NB4 (cell line): ENCODE results near the gene PTEN.
"Not testable (repeated sequence)": the region's sequence is repeated elsewhere in the genome, so short reads cannot be mapped to it uniquely, and the experiment has no call there.

Source experiments
- POLR2A ChIP-seq: IDR thresholded peaks from 2 replicates; pipeline ENCODE4 v1.6.1; 2011; ENCODE audit warnings: mild to moderate bottlenecking; ENCODE audit not compliant: insufficient read length; ENCODE audit errors: extremely low read depth
- TF ChIP-seq, protein P1 (sequence below): IDR thresholded peaks from one replicate; pipeline ENCODE4 v1.5.1; 2012; ENCODE audit warnings: low read depth, low read length
- TF ChIP-seq, protein P2 (sequence below): IDR thresholded peaks from 2 replicates; pipeline ENCODE4 v1.6.1; 2011; ENCODE audit warnings: low read depth, low read length

DNA sequence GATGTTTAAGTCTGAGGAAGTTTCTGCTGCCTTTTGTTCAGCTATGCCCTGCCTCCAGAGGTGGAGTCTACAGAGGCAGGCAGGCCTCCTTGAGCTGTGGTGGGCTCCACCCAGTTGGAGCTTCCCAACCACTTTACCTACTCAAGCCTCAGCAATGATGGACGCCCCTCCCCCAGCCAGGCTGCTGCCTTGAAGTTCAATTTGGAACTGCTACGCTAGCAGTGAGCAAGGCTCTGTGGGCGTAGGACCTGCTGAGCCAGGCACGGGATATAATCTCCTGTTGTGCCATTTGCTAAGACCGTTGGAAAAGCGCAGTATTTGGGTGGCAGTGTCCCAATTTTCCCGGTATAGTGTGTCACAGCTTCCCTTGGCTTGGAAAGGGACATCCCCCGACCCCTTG lies 40.0 kb downstream of the PTEN start:
- TF ChIP-seq, protein P1, sequence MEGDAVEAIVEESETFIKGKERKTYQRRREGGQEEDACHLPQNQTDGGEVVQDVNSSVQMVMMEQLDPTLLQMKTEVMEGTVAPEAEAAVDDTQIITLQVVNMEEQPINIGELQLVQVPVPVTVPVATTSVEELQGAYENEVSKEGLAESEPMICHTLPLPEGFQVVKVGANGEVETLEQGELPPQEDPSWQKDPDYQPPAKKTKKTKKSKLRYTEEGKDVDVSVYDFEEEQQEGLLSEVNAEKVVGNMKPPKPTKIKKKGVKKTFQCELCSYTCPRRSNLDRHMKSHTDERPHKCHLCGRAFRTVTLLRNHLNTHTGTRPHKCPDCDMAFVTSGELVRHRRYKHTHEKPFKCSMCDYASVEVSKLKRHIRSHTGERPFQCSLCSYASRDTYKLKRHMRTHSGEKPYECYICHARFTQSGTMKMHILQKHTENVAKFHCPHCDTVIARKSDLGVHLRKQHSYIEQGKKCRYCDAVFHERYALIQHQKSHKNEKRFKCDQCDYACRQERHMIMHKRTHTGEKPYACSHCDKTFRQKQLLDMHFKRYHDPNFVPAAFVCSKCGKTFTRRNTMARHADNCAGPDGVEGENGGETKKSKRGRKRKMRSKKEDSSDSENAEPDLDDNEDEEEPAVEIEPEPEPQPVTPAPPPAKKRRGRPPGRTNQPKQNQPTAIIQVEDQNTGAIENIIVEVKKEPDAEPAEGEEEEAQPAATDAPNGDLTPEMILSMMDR: not testable (repeated sequence)
- TF ChIP-seq POLR2A: not testable (repeated sequence)
- TF ChIP-seq, protein P2, sequence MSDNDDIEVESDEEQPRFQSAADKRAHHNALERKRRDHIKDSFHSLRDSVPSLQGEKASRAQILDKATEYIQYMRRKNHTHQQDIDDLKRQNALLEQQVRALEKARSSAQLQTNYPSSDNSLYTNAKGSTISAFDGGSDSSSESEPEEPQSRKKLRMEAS: not testable (repeated sequence)
